ENCODE measurements around the gene LATS1.
A peak's percentile ranks its signal among the peaks of the same experiment; 100 is the strongest.
"Not testable (repeated sequence)": the region's sequence is repeated elsewhere in the genome, so short reads cannot be mapped to it uniquely, and the experiment has no call there.

Gene LATS1

GRCh38 chr6:149672265-149672664 is 45.6 kb downstream of the LATS1 start:
- not testable (repeated sequence) for H3K27me3 ChIP-seq (ENCODE audit: control insufficient read depth, insufficient read depth, low read length); H3K9me3 ChIP-seq (ENCODE audit: control insufficient read depth, insufficient read depth, low read length); H3K27ac ChIP-seq (ENCODE audit: low read length); DNase-seq (ENCODE audit: low read depth, low spot score); H3K4me3 ChIP-seq (ENCODE audit: low read length); H3K4me1 ChIP-seq (ENCODE audit: control insufficient read depth, insufficient read depth, low read length)
- H3K36me3 ChIP-seq (ENCODE audit: control insufficient read depth, insufficient read depth, low read length), result peaks cover 11% of the 10 kb centered on the region; the same call in 1 of the 2 replicates

GRCh38 chr6:149660028-149660427 is 57.9 kb downstream of the LATS1 start:
- no peaks in the 10 kb centered on the region for H3K36me3 ChIP-seq (ENCODE audit: control insufficient read depth, insufficient read depth, low read length)

GRCh38 chr6:149657441-149657840 is 60.5 kb downstream of the LATS1 start:
- DNase-seq (ENCODE audit: low read depth, low spot score), result no peak
- WGBS (ENCODE audit: insufficient coverage, insufficient read length), result no CpG with 5 or more reads among the region's 5 CpGs

More at GRCh38 chr6:149660028-149660427, 57.9 kb downstream of the LATS1 start:
- no peaks in the 10 kb centered on the region for H3K4me1 ChIP-seq (ENCODE audit: control insufficient read depth, insufficient read depth, low read length)
- no peaks in the 10 kb centered on the region for H3K9me3 ChIP-seq (ENCODE audit: control insufficient read depth, insufficient read depth, low read length)
- no peaks in the 10 kb centered on the region for H3K27me3 ChIP-seq (ENCODE audit: control insufficient read depth, insufficient read depth, low read length)
- no peak for DNase-seq (ENCODE audit: low read depth, low spot score)
- no CpG with 5 or more reads among the region's 4 CpGs for WGBS (ENCODE audit: insufficient coverage, insufficient read length)
- H3K27ac ChIP-seq (ENCODE audit: low read length), result no peak overlapping the region
- no peak overlapping the region for H3K4me3 ChIP-seq (ENCODE audit: low read length)

GRCh38 chr6:149651056-149651455 is 66.8 kb downstream of the LATS1 start:
- no peak for DNase-seq (ENCODE audit: low read depth, low spot score)
- Histone ChIP-seq H3K9me3 (ENCODE audit: control insufficient read depth, insufficient read depth, low read length) (no peaks in the 10 kb centered on the region), H3K27me3 (ENCODE audit: control insufficient read depth, insufficient read depth, low read length) (no peaks in the 10 kb centered on the region), H3K36me3 (ENCODE audit: control insufficient read depth, insufficient read depth, low read length) (no peaks in the 10 kb centered on the region), H3K4me1 (ENCODE audit: control insufficient read depth, insufficient read depth, low read length) (no peaks in the 10 kb centered on the region), H3K4me3 (ENCODE audit: low read length) (no peak overlapping the region), H3K27ac (ENCODE audit: low read length) (no peak overlapping the region)

More at GRCh38 chr6:149657441-149657840, 60.5 kb downstream of the LATS1 start:
- Histone ChIP-seq H3K36me3 (ENCODE audit: control insufficient read depth, insufficient read depth, low read length) (no peaks in the 10 kb centered on the region), H3K9me3 (ENCODE audit: control insufficient read depth, insufficient read depth, low read length) (no peaks in the 10 kb centered on the region), H3K4me1 (ENCODE audit: control insufficient read depth, insufficient read depth, low read length) (no peaks in the 10 kb centered on the region), H3K4me3 (ENCODE audit: low read length) (no peak overlapping the region), H3K27me3 (ENCODE audit: control insufficient read depth, insufficient read depth, low read length) (no peaks in the 10 kb centered on the region), H3K27ac (ENCODE audit: low read length) (no peak overlapping the region)

GRCh38 chr6:149648148-149649145 is 69.5 kb downstream of the LATS1 start, which contains the start of gene KATNA1:
KATNA1 (minus strand) TSS chr6:149648714; CDS start chr6:149638547, 10,167 bp downstream.
- Histone ChIP-seq H3K27me3 (ENCODE audit: control insufficient read depth, insufficient read depth, low read length) (no peaks in the 10 kb centered on the region), H3K36me3 (ENCODE audit: control insufficient read depth, insufficient read depth, low read length) (no peaks in the 10 kb centered on the region), H3K9me3 (ENCODE audit: control insufficient read depth, insufficient read depth, low read length) (no peaks in the 10 kb centered on the region), H3K27ac (ENCODE audit: low read length) (no peak within 1 kb of the TSS), H3K4me1 (ENCODE audit: control insufficient read depth, insufficient read depth, low read length) (no peaks in the 10 kb centered on the region), H3K4me3 (ENCODE audit: low read length) (peak within 1 kb of the TSS; percentile 77)
- WGBS (ENCODE audit: insufficient coverage, insufficient read length), result no CpG with 5 or more reads among the region's 69 CpGs
- peak; percentile 73 for DNase-seq (ENCODE audit: low read depth, low spot score)

- H3K27ac ChIP-seq (ENCODE audit: low read length), result no peak overlapping the region
- no peak overlapping the region; the same call in 1 of the 2 replicates for H3K4me3 ChIP-seq (ENCODE audit: low read length)
- no peaks in the 10 kb centered on the region for H3K27me3 ChIP-seq (ENCODE audit: control insufficient read depth, insufficient read depth, low read length)
- H3K36me3 ChIP-seq (ENCODE audit: control insufficient read depth, insufficient read depth, low read length), result no peaks in the 10 kb centered on the region
- no peaks in the 10 kb centered on the region for H3K9me3 ChIP-seq (ENCODE audit: control insufficient read depth, insufficient read depth, low read length)
- no peak for DNase-seq (ENCODE audit: low read depth, low spot score)
- no peaks in the 10 kb centered on the region for H3K4me1 ChIP-seq (ENCODE audit: control insufficient read depth, insufficient read depth, low read length)
- WGBS (ENCODE audit: insufficient coverage, insufficient read length), result no CpG with 5 or more reads among the region's 3 CpGs
Observed at GRCh38 chr6:149646599-149646998, 71.3 kb downstream of the LATS1 start.

GRCh38 chr6:149642829-149643580 is 74.9 kb downstream of the LATS1 start:
- WGBS (ENCODE audit: insufficient coverage, insufficient read length), result no CpG with 5 or more reads among the region's 1 CpG
- H3K27ac ChIP-seq (ENCODE audit: low read length), result no peak overlapping the region
- no peak for DNase-seq (ENCODE audit: low read depth, low spot score)
- H3K36me3 ChIP-seq (ENCODE audit: control insufficient read depth, insufficient read depth, low read length), result no peaks in the 10 kb centered on the region
- no peaks in the 10 kb centered on the region for H3K27me3 ChIP-seq (ENCODE audit: control insufficient read depth, insufficient read depth, low read length)
- no peaks in the 10 kb centered on the region for H3K4me1 ChIP-seq (ENCODE audit: control insufficient read depth, insufficient read depth, low read length)
- no peaks in the 10 kb centered on the region for H3K9me3 ChIP-seq (ENCODE audit: control insufficient read depth, insufficient read depth, low read length)
- H3K4me3 ChIP-seq (ENCODE audit: low read length), result no peak overlapping the region

- Histone ChIP-seq H3K4me1 (ENCODE audit: control insufficient read depth, insufficient read depth, low read length) (no peaks in the 10 kb centered on the region), H3K27me3 (ENCODE audit: control insufficient read depth, insufficient read depth, low read length) (no peaks in the 10 kb centered on the region), H3K4me3 (ENCODE audit: low read length) (no peak overlapping the region), H3K9me3 (ENCODE audit: control insufficient read depth, insufficient read depth, low read length) (no peaks in the 10 kb centered on the region), H3K36me3 (ENCODE audit: control insufficient read depth, insufficient read depth, low read length) (no peaks in the 10 kb centered on the region), H3K27ac (ENCODE audit: low read length) (no peak overlapping the region)
- DNase-seq (ENCODE audit: low read depth, low spot score), result no peak
- WGBS (ENCODE audit: insufficient coverage, insufficient read length), result no CpG with 5 or more reads among the region's 2 CpGs
Observed at GRCh38 chr6:149636124-149636523, 81.8 kb downstream of the LATS1 start.

GRCh38 chr6:149634315-149634714 is 83.6 kb downstream of the LATS1 start:
- H3K9me3 ChIP-seq (ENCODE audit: control insufficient read depth, insufficient read depth, low read length), result no peaks in the 10 kb centered on the region
- no peak overlapping the region for H3K4me3 ChIP-seq (ENCODE audit: low read length)
- WGBS (ENCODE audit: insufficient coverage, insufficient read length), result no CpG with 5 or more reads among the region's 1 CpG
- H3K27ac ChIP-seq (ENCODE audit: low read length), result no peak overlapping the region
- H3K27me3 ChIP-seq (ENCODE audit: control insufficient read depth, insufficient read depth, low read length), result no peaks in the 10 kb centered on the region
- DNase-seq (ENCODE audit: low read depth, low spot score), result no peak
- no peaks in the 10 kb centered on the region for H3K36me3 ChIP-seq (ENCODE audit: control insufficient read depth, insufficient read depth, low read length)
- no peaks in the 10 kb centered on the region for H3K4me1 ChIP-seq (ENCODE audit: control insufficient read depth, insufficient read depth, low read length)

- DNase-seq (ENCODE audit: low read depth, low spot score), result no peak
- Histone ChIP-seq H3K27me3 (ENCODE audit: control insufficient read depth, insufficient read depth, low read length) (no peaks in the 10 kb centered on the region), H3K9me3 (ENCODE audit: control insufficient read depth, insufficient read depth, low read length) (no peaks in the 10 kb centered on the region), H3K4me3 (ENCODE audit: low read length) (no peak overlapping the region), H3K36me3 (ENCODE audit: control insufficient read depth, insufficient read depth, low read length) (no peaks in the 10 kb centered on the region), H3K27ac (ENCODE audit: low read length) (no peak overlapping the region), H3K4me1 (ENCODE audit: control insufficient read depth, insufficient read depth, low read length) (no peaks in the 10 kb centered on the region)
- WGBS (ENCODE audit: insufficient coverage, insufficient read length), result no CpG with 5 or more reads among the region's 4 CpGs
Observed at GRCh38 chr6:149628875-149629510, 88.9 kb downstream of the LATS1 start.

Data from iPS DF 6.9 (cell line).